ENCODE measurements around the gene RALBP1.
"Not testable (repeated sequence)": the region's sequence is repeated elsewhere in the genome, so short reads cannot be mapped to it uniquely, and the experiment has no call there.

Gene RALBP1

DNA sequence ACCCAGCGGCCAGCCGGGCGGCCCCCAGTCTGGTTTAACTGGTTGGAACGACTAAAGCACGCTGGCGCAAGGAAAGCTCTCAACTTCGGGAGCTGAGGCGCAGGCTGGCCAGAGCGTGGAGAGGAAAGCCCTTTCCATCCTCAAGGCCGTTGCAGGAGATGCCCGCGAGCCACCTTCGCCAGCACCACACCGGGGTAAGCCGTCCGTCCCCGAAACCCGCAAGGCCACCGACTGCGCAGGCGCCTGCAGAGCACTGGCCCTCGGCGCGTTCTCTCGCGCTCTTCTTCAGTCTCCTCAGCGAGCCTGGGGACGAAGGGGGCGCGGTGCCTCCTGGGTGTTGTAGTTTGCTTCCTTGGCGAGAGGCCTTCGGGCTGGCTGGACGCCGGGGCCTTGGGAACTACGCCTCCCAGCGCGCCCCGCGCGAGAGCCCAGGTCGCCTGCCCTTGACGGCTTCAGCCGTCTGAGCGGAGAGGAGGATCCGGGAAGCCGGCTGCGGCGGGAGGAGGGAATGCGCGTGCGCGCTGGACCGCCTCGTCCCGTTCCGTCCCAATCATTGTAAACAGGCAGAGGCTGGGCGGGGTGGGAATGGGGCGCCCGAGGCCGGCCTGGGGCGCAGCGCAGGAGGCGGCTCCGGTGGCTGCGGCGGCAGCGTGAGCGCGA lies at the start of gene RALBP1:
Gene RALBP1 (plus strand): TSS at position 531 of the 660 bp plus-strand sequence. CDS start 37,533 bp downstream, outside the sequence.
- peak; percentile 95 for DNase-seq

DNA sequence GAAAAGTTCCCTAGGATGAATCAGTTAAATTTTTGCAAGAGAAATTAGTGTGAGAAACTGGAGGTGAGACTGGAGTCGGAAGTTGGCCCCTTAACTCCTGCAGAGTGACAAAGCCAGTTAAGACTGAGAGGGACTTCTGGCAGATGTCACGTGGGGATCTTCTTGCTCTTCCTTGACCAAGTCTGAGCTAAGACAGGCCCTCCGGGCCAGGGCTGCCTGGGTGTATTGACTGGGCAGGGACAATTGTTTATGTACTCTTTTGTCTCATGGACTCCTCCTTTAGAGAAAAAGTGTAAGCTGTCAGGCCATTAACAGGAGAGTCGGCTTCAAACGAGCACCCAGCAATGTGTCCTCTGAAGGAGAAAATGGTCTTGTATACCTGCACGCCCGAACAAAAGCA lies 48.6 kb upstream of the RALBP1 start:
- no peak for DNase-seq

DNA sequence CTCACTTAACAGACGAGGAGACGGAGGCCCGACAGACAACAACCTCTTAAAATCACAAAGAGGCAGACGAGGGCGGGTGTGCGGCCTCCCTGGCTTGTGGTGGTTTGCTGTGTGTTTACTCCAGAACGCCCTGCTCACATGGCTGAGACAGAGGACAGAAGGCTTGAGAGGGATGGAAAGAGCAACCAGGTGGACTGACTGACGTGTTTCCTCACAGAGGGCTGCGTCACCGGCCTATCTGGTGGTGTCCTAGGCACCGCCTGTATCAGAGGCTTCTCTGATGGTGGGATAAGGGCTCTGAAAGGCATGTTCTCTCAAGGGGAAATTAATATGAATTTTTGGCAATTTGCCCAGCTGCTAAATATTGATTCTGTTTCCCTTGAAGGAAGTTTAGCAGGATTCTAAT lies 47.0 kb upstream of the RALBP1 start:
- no peak for DNase-seq

DNA sequence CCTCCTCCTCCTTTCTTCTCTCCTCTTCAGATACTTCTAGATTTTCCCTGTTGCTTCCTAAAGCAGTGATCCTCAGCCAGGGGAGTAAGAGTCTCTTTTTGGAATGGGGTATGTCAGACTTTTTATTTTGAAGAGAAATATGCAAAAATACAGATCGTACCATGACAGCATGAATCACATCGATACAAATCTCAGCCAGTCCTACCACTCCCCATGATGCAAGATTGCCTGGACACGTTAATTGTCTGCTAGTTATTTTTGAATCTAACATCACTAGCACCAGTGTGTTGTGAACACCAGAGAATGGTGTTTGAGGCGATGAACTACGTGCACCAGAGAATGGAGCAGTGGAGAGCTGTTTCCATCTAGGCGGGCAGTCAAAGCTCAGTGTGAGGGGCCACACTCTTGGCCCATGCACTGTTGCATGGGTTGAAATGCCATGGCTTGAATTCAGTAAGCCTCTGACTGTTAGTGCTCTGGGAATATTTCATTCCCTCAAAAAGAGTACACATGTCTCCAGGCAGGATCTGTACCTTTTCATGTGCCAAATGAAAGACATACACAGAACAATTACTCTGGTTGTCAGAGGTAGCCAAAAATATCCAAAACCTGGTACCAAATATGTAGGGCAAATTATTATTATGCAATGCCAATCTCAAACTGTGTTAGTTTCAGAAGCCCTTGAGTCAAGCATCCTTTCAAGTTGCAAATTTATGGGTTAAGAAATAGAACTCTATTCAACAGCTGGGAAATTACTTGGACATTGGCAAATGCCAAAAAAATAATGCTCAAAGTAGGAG lies 46.3 kb upstream of the RALBP1 start:
- DNase-seq, result no peak

DNA sequence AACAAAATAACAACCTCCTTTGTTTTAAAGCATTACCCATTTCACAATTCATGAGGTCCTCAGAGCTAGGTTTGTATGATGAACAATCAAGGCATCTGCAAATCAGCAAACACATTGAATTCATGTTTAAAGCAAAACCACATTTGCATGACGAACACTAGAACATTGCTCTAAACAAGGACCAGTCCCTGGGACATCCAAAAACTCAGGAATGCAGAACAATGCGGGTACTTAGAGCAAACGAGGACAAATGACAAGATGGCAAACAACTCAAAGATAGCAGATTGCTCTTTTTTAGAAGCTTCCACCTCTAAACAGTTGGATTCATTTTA lies 45.7 kb upstream of the RALBP1 start:
- DNase-seq, result no peak

DNA sequence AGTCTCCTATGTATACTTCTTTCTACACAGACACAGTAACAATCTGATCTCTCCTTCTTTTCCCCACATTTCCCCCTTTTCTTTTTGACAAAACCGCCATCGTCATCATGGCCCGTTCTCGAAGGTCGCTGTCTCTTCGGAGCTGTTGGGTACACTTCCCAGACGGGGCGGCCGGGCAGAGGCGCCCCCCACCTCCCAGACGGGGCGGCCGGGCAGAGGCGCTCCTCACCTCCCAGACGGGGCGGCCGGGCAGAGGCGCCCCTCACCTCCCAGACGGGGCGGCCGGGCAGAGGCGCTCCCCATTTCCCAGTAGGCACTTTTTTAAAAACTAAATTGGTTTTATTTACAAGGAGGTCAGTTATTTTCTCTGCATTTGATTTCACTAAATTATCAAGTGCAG lies 45.0 kb upstream of the RALBP1 start:
- not testable (repeated sequence) for DNase-seq

DNA sequence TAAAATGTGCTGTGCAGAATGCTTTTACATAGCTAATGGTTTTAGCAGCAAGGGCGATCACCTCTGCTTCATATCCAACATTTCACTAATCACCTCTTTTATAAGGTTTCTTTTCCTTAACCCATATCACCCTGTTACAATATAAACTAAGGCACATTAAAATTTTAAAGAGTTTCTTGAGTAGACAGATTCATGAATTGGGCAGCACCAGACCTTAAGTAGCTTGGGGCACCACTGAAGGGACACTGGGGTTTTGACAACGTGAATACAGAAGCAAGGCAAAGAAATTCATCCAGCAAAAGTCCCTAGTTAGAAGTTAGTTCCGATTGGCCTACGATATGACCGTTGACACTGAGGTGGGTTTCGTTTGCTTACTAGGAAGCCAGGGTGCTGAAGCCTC lies 44.0 kb upstream of the RALBP1 start:
- no peak for DNase-seq

DNA sequence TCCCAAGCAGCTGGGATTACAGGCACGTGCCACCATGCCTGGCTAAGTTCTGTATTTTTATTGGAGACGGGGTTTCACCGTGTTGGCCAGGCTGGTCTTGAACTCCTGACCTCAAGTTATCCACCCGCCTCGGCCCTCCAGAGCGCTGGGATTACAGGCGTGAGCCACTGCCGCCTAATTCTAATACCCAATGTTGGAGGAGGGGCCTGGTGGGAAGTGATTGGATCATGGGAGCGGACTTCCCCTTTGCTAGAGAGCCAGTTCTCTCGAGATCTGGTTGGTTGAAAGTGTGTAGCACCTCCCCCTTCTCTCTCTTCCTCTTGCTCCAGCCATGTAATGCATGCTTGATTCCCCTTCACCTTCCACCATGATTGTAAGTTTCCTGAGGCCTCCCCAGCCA lies 42.2 kb upstream of the RALBP1 start:
- DNase-seq, result not testable (repeated sequence)

DNA sequence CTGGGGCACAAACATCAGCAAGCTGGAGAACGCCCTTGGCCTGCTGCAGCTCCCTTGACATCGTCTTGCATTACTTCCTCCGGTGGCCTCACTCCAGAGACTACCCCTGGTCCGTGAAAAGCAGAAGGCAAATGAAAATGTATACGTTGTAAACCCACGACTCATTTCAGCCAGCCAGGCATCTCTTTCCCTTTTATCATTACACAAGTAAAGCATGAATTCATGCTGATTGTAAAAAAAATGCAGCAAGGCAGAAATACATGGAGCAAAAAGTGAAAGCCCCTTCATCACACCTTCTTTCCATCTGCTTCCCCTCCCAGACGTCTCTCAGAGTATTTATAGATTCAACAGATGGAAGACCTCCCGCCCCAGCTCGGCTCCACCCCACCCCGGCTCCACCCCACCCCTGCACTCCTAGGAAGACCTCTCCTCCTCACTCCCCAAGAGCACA lies 41.6 kb upstream of the RALBP1 start:
- no peak for DNase-seq

DNA sequence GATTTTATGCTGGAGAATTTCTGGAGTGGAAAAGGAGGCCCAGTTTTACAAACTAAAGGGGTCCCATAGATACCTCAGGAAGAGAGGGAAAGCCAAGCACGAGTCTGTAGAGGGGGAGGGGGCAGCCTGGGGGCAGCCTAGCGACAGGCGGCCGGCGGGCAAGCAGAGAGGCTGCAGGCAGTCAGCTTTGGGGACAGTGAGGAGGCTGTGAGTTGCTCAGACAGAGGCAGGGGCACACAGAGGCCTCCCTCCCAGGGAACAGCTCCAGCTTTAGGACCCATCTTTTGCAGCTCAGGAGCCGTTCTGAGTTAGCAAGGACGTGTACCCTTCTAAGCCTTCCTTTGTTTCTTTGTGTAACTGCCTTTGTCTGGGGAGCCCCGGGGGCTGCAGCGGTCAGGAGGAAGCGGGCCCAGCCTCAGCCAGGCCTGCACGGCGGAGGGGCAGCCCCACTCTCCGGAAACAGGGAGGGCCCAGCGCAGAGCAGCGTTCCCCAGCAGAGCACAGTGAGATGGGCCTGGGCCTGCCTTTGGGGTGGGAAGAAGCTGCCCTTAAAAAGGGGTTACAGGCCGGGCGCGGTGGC lies 41.1 kb upstream of the RALBP1 start:
- no peak for DNase-seq

DNA sequence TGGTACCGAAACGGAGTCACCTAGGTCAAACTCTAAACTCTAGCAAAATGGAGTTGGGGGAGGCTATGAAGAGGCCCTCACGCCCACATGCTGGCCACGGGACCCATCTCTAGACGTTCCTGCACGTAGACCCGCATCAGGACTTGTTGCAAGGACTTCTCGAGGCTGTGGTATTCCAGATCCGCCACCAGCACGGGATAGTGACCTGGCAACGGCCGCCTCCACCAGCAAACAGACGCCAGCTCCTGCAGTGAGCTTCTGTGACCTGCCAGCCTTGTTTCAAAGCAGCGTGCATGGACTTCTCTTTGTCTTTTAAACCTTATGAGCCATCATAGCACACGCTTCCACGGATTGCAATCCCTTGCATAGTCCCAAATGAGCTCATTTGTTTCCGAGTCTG lies 40.3 kb upstream of the RALBP1 start:
- no peak for DNase-seq

DNA sequence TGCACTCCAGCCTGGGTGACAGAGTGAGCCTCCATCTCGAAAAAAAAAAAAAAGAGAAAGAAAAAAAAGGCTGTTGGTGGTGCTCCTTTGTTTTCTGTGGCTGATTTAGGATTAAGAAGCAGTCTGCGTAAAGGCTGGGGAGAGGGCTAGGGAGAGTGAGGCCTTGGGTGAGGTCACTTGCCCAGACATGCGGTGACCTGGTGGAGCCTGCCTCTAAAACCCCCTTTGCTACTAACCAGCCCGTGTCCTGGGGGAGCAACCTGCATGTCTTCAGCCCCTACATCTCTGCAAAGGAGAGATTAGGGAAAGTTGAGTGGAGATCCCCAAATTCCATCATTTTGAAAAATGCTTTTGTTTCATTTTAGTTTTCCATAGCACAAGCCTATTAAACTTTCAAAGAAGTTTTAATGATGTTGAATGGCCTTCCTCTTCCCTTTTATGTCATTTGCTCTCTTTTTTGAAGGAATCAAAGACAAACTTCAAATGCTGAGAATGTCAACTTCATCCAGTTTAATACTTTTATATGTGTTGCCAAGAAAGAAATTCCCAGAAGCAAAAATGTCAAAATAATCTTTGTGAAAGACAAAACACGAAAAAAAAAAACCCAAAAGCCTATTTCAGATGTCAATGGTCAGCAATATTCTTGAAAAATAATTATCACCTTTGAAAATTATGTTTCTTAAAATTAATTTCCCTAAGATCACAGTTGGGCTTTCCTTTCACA lies 38.9 kb upstream of the RALBP1 start:
- DNase-seq, result no peak

DNA sequence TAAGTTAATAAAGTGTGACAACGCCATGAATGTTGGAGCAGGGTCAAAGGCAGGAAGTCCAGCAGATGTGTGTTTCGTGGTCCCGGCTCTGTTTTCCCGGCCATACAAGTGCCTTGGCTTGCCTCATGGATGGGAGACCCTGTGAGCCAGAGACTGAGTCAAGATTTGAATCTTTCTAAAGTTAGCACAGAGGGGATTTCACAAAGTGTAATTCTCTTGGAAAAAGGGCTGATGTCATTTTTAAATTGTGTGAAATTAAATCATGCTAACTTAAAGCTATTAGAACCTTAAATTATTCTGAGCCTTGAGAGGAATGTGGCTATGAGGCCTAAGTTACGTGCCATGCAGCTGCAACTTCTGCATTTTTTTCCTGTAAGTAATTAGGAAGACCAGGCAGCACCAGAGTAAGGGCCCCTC lies 38.3 kb upstream of the RALBP1 start:
- DNase-seq, result no peak

DNA sequence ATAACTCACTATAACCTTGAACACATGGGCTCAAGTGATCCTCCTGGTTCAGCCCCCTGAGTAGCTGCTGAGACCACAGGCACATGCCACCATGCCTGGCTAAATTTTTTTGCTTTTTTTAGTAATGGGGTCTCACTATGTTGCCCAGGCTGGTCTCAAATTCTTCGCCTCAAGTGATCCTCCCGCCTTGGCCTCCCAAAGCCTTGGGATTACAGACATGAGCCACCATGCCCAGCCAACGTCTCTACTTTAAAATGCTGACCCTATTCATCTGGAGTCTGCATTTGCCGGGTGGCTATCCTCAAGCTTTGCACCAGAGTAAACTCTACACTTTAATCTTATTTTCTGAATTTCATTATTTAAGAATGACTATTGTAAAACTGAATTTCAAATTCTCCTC lies 37.6 kb upstream of the RALBP1 start:
- DNase-seq, result no peak

DNA sequence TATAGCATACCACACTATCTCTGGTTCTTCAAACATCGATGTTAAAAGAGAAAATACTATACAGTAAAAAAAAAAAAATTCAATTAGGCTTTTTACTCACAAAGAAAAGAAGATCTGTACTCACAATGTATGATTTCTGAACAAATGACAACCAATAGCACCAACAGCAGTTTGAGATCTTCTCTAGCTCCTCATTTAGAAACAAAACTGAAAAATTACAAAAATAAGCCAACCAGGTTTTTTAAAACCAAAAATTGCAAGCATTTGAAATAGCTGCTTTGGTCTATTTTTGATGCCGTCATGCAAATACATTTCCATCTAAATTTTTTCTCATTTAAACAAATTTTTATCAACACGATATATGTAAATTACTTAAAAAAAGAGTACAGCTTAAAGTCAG lies 34.3 kb upstream of the RALBP1 start:
- no peak for DNase-seq

DNA sequence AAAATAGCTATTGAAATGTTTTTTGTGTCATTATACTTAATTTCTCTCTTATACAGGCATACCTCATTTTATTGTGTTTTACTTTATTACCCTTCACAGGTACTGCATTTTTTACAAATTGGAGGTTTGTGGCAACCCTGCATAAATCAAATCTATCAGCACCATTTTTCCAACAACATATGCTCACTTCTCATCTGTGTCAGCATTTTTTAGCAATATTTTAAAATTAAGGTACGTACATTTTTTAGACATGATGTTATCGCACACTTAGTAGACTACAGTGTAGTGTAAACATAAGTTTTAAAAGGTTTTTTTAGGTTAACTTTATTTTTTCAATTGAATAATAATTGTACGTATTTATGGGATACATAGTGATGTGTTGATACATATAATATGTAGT lies 30.8 kb upstream of the RALBP1 start:
- DNase-seq, result no peak

DNA sequence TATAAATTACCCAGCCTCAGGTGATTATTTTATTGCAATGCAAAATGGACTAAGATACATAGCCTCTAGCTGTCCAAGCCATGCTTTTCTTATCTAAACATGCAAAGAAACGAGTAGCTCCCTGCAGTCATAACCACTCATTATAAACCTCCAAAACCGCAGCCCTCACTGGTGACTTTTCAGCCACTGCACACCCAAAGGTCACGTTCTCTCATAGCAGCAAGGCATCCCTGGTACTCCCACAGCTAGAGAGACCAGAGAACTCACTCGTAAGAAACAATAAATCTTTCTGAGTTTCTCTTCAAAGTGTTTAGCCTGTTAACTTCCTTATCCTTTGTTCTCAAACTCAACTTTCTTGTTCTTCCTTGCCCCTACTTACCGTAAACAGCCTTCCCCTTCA lies 28.5 kb upstream of the RALBP1 start:
- DNase-seq, result no peak

DNA sequence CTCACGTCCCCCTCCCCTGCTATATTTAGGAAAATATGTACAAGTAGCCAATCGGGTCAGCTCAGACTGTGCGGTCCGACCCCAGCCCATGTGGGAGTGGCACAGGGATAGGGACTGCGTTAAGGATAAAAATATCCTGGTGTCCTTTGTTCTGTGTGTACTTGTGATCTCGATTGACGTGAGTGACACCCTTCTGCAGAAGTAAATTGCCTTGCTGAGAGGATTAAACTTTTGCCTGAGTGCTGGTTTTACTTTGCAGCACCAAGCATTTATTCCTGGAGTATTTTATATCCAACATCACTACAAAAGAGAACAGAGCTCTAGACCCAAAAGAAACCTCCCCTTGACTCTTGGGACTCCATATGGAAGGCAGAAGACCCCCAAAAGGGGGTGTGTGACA lies 28.0 kb upstream of the RALBP1 start:
- no peak for DNase-seq

DNA sequence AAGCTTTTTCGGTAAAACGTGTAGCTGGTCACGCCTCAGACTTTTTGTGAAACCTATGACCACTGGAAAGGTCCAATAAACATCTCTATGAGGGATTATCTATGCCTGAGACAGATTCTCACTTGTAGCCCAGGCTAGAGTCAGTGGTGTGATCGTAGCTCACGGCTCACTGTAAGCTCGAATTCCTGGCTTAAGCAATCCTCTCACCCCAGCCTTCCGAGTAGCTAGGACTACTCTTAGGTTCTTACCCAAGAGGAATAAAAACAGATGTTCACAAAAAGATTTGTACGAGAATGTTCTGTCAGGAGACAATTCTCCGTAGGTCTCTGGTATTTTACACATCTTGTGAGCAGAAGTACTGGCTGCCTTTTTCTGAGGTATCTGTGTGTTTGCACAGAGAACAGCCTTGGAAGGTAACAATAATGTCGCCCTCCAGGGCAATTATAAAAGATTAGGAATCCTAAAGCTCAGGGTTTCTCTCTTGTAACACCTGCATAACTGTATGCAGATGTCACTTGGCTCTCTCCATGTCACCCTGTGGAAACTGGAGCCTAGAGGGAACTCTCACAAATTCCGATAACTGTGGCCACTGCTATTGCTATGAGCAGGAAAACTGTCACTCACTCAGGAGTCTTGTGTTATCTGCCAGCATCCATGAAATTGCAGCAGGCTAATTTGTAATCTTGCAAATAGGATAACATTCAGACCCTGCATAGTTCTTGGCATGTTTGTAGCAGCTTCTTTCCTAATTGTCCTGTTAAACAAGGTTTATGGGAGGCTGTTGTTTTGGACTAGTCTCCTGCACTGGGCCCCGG lies 25.5 kb upstream of the RALBP1 start:
- no peak for DNase-seq

DNA sequence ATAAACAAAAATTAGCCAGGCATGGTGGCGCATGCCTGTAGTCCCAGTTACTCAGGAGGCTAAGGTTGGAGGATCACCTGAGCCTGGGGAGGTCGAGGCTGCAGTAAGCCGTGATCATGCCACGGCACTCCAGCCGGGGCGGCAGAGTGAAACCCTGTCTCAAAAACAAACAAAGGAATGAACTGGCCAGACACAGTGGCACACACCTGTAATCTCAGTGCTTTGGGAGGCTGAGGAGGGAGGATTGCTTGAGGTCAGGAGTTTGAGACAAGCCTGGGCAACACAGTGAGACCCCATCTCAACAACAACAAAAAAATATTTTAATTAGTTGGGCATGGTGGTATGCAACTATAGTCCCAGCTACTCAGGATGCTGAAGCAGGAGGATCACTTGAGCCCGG lies 24.4 kb upstream of the RALBP1 start:
- not testable (repeated sequence) for DNase-seq

DNA sequence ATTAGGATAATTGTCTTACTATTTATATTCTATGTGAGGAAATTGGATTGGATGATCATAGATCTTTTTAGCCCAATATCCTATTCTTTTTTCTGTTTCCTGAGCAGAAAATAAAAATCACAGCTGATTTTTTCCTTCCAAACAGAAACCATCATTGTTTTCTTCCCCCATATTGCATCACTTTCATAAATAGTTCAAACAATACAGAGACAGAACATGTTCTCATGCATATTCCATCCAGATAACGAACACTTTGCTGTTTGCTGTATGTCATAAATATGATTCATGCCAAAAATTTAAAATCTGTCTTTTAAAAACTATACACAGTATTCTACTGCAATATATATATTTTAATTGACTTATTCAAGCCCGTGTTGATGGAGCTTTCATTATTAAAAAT lies 22.0 kb upstream of the RALBP1 start:
- no peak for DNase-seq

DNA sequence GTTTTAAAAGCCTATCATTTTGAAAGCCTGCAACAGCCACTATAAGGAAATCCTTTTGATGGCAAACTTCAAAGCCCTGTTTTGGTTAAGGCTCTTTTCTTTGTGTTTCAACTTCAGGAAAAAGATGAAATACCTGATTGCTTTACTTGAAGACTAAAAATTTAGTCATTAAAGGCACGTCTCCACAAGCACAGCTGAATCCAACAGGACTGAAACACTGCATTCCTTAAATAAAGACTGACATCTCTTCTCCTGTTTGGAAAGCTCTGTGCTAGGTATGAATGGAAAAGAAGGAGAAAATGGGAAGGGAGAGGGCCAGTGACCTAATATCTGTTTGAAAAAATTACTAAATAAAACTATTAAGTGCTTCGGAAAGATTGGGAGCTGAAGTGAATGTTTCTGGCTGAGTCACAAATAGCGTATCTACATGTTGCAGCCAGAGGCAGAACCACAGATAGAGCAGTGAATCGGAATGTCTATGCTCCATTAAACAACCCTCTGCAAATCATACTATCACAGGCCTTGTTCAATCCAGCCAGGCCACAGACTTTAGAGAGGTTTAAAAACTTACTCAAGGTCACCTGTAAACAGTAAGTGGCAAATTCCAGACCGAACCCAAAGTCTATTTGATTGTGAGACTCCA lies 21.1 kb upstream of the RALBP1 start:
- DNase-seq, result no peak

Data from activated CD4-positive, alpha-beta T cell treated with anti-CD3 and anti-CD28 coated beads for 1 hour (primary cell).